Ishikawa (cell line): Measurements from ENCODE around the gene BCO2.

Experiments used
- CREB1 ChIP-seq: IDR thresholded peaks from 2 replicates; pipeline ENCODE4 v1.6.1; 2012; ENCODE audit warnings: low read depth
- NFIC ChIP-seq: IDR thresholded peaks from 2 replicates; pipeline ENCODE4 v1.6.1; 2012
- TAF1 ChIP-seq: IDR thresholded peaks from 2 replicates; pipeline ENCODE4 v1.6.1; 2012; ENCODE audit warnings: low read depth, mild to moderate bottlenecking
- TEAD4 ChIP-seq: IDR thresholded peaks from 2 replicates; pipeline ENCODE4 v1.6.1; 2012
- YY1 ChIP-seq: IDR thresholded peaks from 2 replicates; pipeline ENCODE4 v1.6.1; 2012; ENCODE audit warnings: low read depth
- TF ChIP-seq, protein P1 (sequence below): IDR thresholded peaks from 2 replicates; pipeline ENCODE4 v1.6.1; 2012; ENCODE audit warnings: low read depth, mild to moderate bottlenecking
- TF ChIP-seq, protein P2 (sequence below): IDR thresholded peaks from 2 replicates; pipeline ENCODE4 v1.6.1; 2012

DNA sequence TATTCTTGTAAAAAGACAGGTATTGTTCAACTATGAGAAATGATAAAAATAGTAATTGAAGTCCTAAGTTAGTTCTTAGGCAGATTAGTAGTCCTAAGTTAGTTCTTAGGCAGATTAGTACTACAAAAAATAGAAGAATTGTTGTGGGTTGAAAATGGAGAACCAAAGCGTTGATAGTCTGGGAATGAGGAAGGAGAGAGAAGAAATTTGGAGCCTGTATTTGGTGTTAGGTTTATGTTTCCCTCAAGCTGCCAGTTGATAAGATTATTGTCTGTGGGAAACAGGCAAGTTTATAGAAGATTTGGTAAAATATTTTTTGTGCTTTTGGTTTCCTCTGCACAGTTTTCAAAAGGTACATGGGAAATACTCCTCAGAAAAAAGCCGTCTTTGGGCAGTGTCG lies 3.6 kb downstream of the BCO2 start:
- TF ChIP-seq YY1 (no peak), CREB1 (no peak), TAF1 (no peak), TEAD4 (no peak), NFIC (no peak)
- TF ChIP-seq, protein P1, sequence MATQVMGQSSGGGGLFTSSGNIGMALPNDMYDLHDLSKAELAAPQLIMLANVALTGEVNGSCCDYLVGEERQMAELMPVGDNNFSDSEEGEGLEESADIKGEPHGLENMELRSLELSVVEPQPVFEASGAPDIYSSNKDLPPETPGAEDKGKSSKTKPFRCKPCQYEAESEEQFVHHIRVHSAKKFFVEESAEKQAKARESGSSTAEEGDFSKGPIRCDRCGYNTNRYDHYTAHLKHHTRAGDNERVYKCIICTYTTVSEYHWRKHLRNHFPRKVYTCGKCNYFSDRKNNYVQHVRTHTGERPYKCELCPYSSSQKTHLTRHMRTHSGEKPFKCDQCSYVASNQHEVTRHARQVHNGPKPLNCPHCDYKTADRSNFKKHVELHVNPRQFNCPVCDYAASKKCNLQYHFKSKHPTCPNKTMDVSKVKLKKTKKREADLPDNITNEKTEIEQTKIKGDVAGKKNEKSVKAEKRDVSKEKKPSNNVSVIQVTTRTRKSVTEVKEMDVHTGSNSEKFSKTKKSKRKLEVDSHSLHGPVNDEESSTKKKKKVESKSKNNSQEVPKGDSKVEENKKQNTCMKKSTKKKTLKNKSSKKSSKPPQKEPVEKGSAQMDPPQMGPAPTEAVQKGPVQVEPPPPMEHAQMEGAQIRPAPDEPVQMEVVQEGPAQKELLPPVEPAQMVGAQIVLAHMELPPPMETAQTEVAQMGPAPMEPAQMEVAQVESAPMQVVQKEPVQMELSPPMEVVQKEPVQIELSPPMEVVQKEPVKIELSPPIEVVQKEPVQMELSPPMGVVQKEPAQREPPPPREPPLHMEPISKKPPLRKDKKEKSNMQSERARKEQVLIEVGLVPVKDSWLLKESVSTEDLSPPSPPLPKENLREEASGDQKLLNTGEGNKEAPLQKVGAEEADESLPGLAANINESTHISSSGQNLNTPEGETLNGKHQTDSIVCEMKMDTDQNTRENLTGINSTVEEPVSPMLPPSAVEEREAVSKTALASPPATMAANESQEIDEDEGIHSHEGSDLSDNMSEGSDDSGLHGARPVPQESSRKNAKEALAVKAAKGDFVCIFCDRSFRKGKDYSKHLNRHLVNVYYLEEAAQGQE = no peak
- TF ChIP-seq, protein P2, sequence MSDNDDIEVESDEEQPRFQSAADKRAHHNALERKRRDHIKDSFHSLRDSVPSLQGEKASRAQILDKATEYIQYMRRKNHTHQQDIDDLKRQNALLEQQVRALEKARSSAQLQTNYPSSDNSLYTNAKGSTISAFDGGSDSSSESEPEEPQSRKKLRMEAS = no peak
